ENCODE measurements around the gene PBRM1.

GRCh38 chr3:52609316-52609815 is 76.3 kb downstream of the PBRM1 start:
- TF ChIP-seq EGR1 (IDR thresholded peaks at IDR 0.05) (no peak), YY1 (IDR thresholded peaks at IDR 0.05; ENCODE audit: low read depth) (no peak), MAX (IDR thresholded peaks at IDR 0.05) (no peak), EP300 (IDR thresholded peaks at IDR 0.05; ENCODE audit: borderline replicate concordance) (no peak), RAD21 (IDR thresholded peaks at IDR 0.05; ENCODE audit: low read depth) (no peak), TEAD4 (IDR thresholded peaks at IDR 0.05) (no peak), CREB1 (IDR thresholded peaks at IDR 0.05; ENCODE audit: low read depth) (no peak), TAF1 (IDR thresholded peaks at IDR 0.05; ENCODE audit: low read depth) (no peak), REST (IDR thresholded peaks at IDR 0.05; ENCODE audit: low read depth) (no peak), TCF12 (IDR thresholded peaks at IDR 0.05; ENCODE audit: low read depth) (no peak), ZBTB7A (IDR thresholded peaks at IDR 0.05; ENCODE audit: low read depth) (no peak), FOXM1 (IDR thresholded peaks at IDR 0.05; ENCODE audit: borderline replicate concordance, low read depth) (no peak)
